Endothelial cell of hepatic sinusoid (primary cell): ENCODE measurements around the gene NUDCD2.
"Not testable (repeated sequence)": the region's sequence is repeated elsewhere in the genome, so short reads cannot be mapped to it uniquely, and the experiment has no call there.

ENCODE experiments used
- in situ Hi-C: cut with HindIII; loops from 2 replicates; pipeline ENCODE4 v1.10.0; 2017; ENCODE audit warnings: low sequenced_read_pairs

The NUDCD2 gene

GRCh38 chr5:163434401-163434866 is 25.5 kb downstream of the NUDCD2 start:
- in situ Hi-C loops: no loop called here

- in situ Hi-C loops: no loop called here
Observed at GRCh38 chr5:163433271-163433670, 26.6 kb downstream of the NUDCD2 start.

GRCh38 chr5:163432544-163432943 is 27.4 kb downstream of the NUDCD2 start:
- in situ Hi-C loops: no loop called here

- in situ Hi-C loops: not testable (repeated sequence)
Observed at GRCh38 chr5:163426128-163426527, 33.8 kb downstream of the NUDCD2 start.

- in situ Hi-C loops: no loop called here
Observed at GRCh38 chr5:163424836-163425235, 35.1 kb downstream of the NUDCD2 start.

- in situ Hi-C loops: not testable (repeated sequence)
Observed at GRCh38 chr5:163415673-163416072, 44.2 kb downstream of the NUDCD2 start.

- in situ Hi-C loops: no loop called here
Observed at GRCh38 chr5:163410505-163410904, 49.4 kb downstream of the NUDCD2 start.

- in situ Hi-C loops: no loop called here
Observed at GRCh38 chr5:163409384-163409783, 50.5 kb downstream of the NUDCD2 start.

GRCh38 chr5:163408311-163408923 is 51.5 kb downstream of the NUDCD2 start:
- in situ Hi-C loops: no loop called here

GRCh38 chr5:163407034-163407655 is 52.8 kb downstream of the NUDCD2 start:
- in situ Hi-C loops: no loop called here

GRCh38 chr5:163404364-163405173 is 55.3 kb downstream of the NUDCD2 start:
- in situ Hi-C loops: no loop called here

- in situ Hi-C loops: no loop called here
Observed at GRCh38 chr5:163402007-163402406, 57.9 kb downstream of the NUDCD2 start.

GRCh38 chr5:163401271-163401670 is 58.6 kb downstream of the NUDCD2 start:
- in situ Hi-C loops: no loop called here

GRCh38 chr5:163399923-163400322 is 60.0 kb downstream of the NUDCD2 start:
- in situ Hi-C loops: no loop called here

- in situ Hi-C loops: no loop called here
Observed at GRCh38 chr5:163397354-163397753, 62.5 kb downstream of the NUDCD2 start.

GRCh38 chr5:163396818-163397340 is 63.0 kb downstream of the NUDCD2 start:
- in situ Hi-C loops: not testable (repeated sequence)
